Chondrocyte (in vitro differentiated cells): Measurements from ENCODE around the gene EHMT1. TPM values are rescaled to one million over a fixed set of nuclear protein-coding genes. Genes with fewer than 3 reads are reported as not detected.

Experiments used
- DNase-seq: peaks from one replicate; pipeline ENCODE4 v3.0.0; 2021; ENCODE audit warnings: mixed read lengths, low spot score
- H3K27ac Mint-ChIP-seq: one replicate; pipeline ENCODE4 v1.8.0; 2021; ENCODE audit warnings: mild to moderate bottlenecking, moderate library complexity, mixed read lengths; ENCODE audit not compliant: unreplicated experiment
- H3K27me3 Mint-ChIP-seq: 2 replicates; pipeline ENCODE4 v1.8.0; 2021; ENCODE audit warnings: low read depth, mixed read lengths
- H3K36me3 Mint-ChIP-seq: 2 replicates; pipeline ENCODE4 v1.8.0; 2021; ENCODE audit warnings: low read depth, mixed read lengths
- H3K4me1 Mint-ChIP-seq: 2 replicates; pipeline ENCODE4 v1.8.0; 2021; ENCODE audit warnings: low read depth, mild to moderate bottlenecking, mixed read lengths
- H3K4me3 Mint-ChIP-seq: one replicate; pipeline ENCODE4 v1.8.0; 2021; ENCODE audit warnings: mild to moderate bottlenecking, moderate library complexity, mixed read lengths; ENCODE audit not compliant: unreplicated experiment
- H3K9me3 Mint-ChIP-seq: 2 replicates; pipeline ENCODE4 v1.8.0; 2021; ENCODE audit warnings: low read depth, mixed read lengths
- CTCF ChIP-seq: fragments of 200-600 bp; sonication (generic); IDR thresholded peaks from 2 replicates; pipeline ENCODE4 v1.5.0; 2021; ENCODE audit warnings: antibody characterized with exemption, mild to moderate bottlenecking, moderate library complexity
- total RNA-seq: library from RNA; stranded (reverse); gene quantifications from 3 replicates; pipeline ENCODE4 v1.2.1, GENCODE V29; 2021

EHMT1 gene
- total RNA-seq, 1 donor from 2014 or later, result 61.0 TPM

- H3K27me3 Mint-ChIP-seq, result no peaks in the 10 kb centered on the region
- H3K4me1 Mint-ChIP-seq, result peaks cover 40% of the 10 kb centered on the region
- no peak for DNase-seq
- no peaks in the 10 kb centered on the region for H3K9me3 Mint-ChIP-seq
- H3K4me3 Mint-ChIP-seq, result no peak overlapping the region
- no peak overlapping the region for H3K27ac Mint-ChIP-seq
- H3K36me3 Mint-ChIP-seq, result no peaks in the 10 kb centered on the region
- no peak for TF ChIP-seq CTCF
Observed at GRCh38 chr9:137685035-137685740, 66.4 kb downstream of the EHMT1 start.

GRCh38 chr9:137685741-137686420 lies 67.1 kb downstream of the EHMT1 start:
- Mint-ChIP-seq H3K27ac (no peak overlapping the region), H3K27me3 (no peaks in the 10 kb centered on the region), H3K36me3 (no peaks in the 10 kb centered on the region), H3K4me1 (peaks cover 39% of the 10 kb centered on the region), H3K4me3 (no peak overlapping the region), H3K9me3 (no peaks in the 10 kb centered on the region)
- no peak for TF ChIP-seq CTCF
- DNase-seq, result no peak

- Mint-ChIP-seq H3K27me3 (no peaks in the 10 kb centered on the region), H3K4me1 (peaks cover 45% of the 10 kb centered on the region), H3K27ac (no peak overlapping the region), H3K4me3 (no peak overlapping the region), H3K9me3 (no peaks in the 10 kb centered on the region), H3K36me3 (no peaks in the 10 kb centered on the region)
- no peak for TF ChIP-seq CTCF
- peak; percentile 38 for DNase-seq
Observed at GRCh38 chr9:137688261-137688660, 69.5 kb downstream of the EHMT1 start.

GRCh38 chr9:137688725-137689124 lies 69.9 kb downstream of the EHMT1 start:
- no peak for TF ChIP-seq CTCF
- Mint-ChIP-seq H3K27ac (peak overlapping the region; percentile 65), H3K36me3 (no peaks in the 10 kb centered on the region), H3K4me1 (peaks cover 45% of the 10 kb centered on the region), H3K9me3 (no peaks in the 10 kb centered on the region), H3K4me3 (no peak overlapping the region), H3K27me3 (no peaks in the 10 kb centered on the region)
- DNase-seq, result peak; percentile 43

GRCh38 chr9:137689745-137690529 lies 71.1 kb downstream of the EHMT1 start:
- Mint-ChIP-seq H3K9me3 (no peaks in the 10 kb centered on the region), H3K27ac (peak overlapping the region; percentile 37), H3K36me3 (no peaks in the 10 kb centered on the region), H3K4me1 (peaks cover 48% of the 10 kb centered on the region), H3K27me3 (no peaks in the 10 kb centered on the region), H3K4me3 (no peak overlapping the region)
- DNase-seq, result peak; percentile 30
- no peak for TF ChIP-seq CTCF
